Activated T-helper 1 cell treated with anti-CD3 and anti-CD28 coated beads, Interleukin-12 subunit alpha, Interleukin-12 subunit beta, Interleukin-2, Interleukin-4 antibody, amounts not matched to agents 30 ng/mL and 10 ng/mL and 1 ng/mL, durations not matched to agents 14 hours and 24 hours and 36 hours (primary cell): ENCODE results near the gene ROS1. TPM values are rescaled to one million over a fixed set of nuclear protein-coding genes. Genes with fewer than 3 reads are reported as not detected.

Experiments
- DNase-seq: peaks from one replicate; pipeline ENCODE4 v3.0.0; 2021; ENCODE audit warnings: low spot score
- H3K27ac Mint-ChIP-seq: one replicate; pipeline ENCODE4 v1.8.0; 2021; ENCODE audit warnings: mild to moderate bottlenecking, mixed read lengths
- H3K27me3 Mint-ChIP-seq: one replicate; pipeline ENCODE4 v1.8.0; 2022; ENCODE audit warnings: mild to moderate bottlenecking, moderate library complexity, mixed read lengths; ENCODE audit not compliant: insufficient read depth
- H3K36me3 Mint-ChIP-seq: one replicate; pipeline ENCODE4 v1.8.0; 2021; ENCODE audit warnings: low read depth, mixed read lengths
- H3K4me1 Mint-ChIP-seq: one replicate; pipeline ENCODE4 v1.8.0; 2021; ENCODE audit warnings: low read depth, mixed read lengths
- H3K4me3 Mint-ChIP-seq: one replicate; pipeline ENCODE4 v1.8.0; 2021; ENCODE audit warnings: mild to moderate bottlenecking, moderate library complexity, mixed read lengths
- H3K9me3 Mint-ChIP-seq: one replicate; pipeline ENCODE4 v1.8.0; 2021; ENCODE audit warnings: mixed read lengths
- intact Hi-C: fragments of 100-400 bp; cut with micrococcal nuclease; formaldehyde crosslinking; loops from one replicate; pipeline ENCODE4 v1.15.1; 2024
- total RNA-seq: library from RNA; stranded (reverse); gene quantifications from 2 replicates; pipeline ENCODE4 v1.2.3, GENCODE V29; 2022

The ROS1 gene
- total RNA-seq, 1 donor from 2014 or later: not detected

DNA sequence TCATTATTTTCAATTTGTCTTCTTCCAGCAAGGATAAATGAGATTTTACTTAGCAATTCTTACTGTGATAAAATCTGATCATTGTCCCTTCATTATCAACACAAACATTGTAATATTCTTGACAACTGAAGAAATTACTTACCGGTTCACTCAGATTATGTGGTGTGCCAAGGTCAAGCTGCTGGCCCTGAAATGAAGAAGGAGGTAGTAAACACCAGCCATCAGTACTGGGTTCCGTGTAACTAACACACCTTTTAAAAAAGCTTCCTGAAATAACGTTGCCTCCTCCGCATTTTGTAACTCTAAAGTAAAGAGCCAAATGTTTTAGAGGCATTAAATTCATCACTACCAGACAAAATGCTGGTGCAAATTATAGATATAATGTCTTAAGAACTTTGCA lies 7.4 kb downstream of the ROS1 start:
- H3K27ac Mint-ChIP-seq: no peak overlapping the region
- intact Hi-C loops: no loop called here
- H3K27me3 Mint-ChIP-seq: peaks cover 5% of the 10 kb centered on the region
- H3K4me3 Mint-ChIP-seq: no peak overlapping the region
- no peaks in the 10 kb centered on the region for H3K4me1 Mint-ChIP-seq
- no peak for DNase-seq
- H3K36me3 Mint-ChIP-seq: no peaks in the 10 kb centered on the region
- no peaks in the 10 kb centered on the region for H3K9me3 Mint-ChIP-seq

DNA sequence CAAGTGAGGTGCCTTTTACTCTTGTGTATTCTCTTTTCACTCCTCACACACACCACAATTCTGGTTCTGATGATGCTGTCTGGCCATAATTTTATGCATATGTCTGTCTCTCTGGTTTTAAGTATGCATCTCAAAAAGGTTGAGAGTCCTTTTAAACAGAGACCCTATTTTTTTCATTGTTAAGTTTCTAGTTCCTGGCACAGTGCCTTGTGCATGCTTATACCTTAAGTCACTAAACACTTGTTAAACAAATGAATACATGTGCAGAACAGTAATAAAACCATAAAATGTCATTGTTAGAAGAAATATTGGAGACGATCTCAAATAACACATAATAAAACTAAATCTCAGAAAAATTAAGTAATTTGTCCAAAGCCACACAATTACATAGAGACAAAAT lies 7.9 kb downstream of the ROS1 start:
- no peak overlapping the region for H3K27ac Mint-ChIP-seq
- H3K27me3 Mint-ChIP-seq: peaks cover 3% of the 10 kb centered on the region
- no peak overlapping the region for H3K4me3 Mint-ChIP-seq
- no peaks in the 10 kb centered on the region for H3K4me1 Mint-ChIP-seq
- H3K9me3 Mint-ChIP-seq: no peaks in the 10 kb centered on the region
- DNase-seq: no peak
- no peaks in the 10 kb centered on the region for H3K36me3 Mint-ChIP-seq
- intact Hi-C loops: no loop called here

DNA sequence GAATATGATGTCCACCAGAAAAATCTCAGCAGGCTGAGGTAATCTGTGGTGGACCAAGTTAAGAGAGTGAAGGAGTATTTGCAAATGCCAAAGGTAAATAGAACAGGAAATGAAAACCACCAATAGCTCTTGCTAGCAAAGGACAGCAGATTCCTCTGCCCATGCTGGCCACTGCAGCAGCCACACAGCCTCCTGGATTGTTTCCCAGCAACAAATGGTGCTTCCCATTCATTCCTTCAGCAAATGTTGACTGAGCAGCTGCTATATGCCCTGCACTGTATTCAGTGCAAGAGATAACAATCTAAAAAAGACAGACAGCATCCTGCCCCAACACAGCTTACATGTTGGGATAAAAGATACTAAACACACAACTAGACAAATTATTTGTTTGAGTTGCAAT lies 11.0 kb downstream of the ROS1 start:
- Mint-ChIP-seq H3K9me3 (no peaks in the 10 kb centered on the region), H3K4me1 (no peaks in the 10 kb centered on the region), H3K36me3 (no peaks in the 10 kb centered on the region), H3K27me3 (peaks cover 6% of the 10 kb centered on the region), H3K27ac (no peak overlapping the region), H3K4me3 (no peak overlapping the region)
- intact Hi-C loops: no loop called here
- no peak for DNase-seq

DNA sequence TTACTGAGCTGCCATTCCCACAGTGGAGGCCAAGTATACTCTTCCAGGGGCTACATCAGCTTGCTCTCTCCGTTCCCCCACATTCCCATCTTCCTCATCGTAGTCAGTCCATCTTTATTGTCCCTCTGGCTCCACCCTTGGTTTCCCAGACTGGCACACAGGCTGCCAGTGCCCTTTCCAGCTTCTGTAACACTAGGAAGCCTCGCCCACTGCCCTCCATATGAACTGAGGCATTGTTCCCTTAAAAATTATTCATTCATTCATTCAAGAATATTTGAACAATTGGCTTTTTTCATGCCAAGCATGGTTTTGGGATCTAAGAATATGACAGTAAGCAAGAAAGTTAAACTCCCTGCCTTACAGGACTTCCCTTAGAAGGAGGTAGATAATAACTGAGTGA lies 14.3 kb downstream of the ROS1 start:
- Mint-ChIP-seq H3K4me1 (no peaks in the 10 kb centered on the region), H3K27me3 (peaks cover 13% of the 10 kb centered on the region), H3K4me3 (no peak overlapping the region), H3K36me3 (no peaks in the 10 kb centered on the region), H3K27ac (no peak overlapping the region), H3K9me3 (no peaks in the 10 kb centered on the region)
- no peak for DNase-seq
- intact Hi-C loops: no loop called here

DNA sequence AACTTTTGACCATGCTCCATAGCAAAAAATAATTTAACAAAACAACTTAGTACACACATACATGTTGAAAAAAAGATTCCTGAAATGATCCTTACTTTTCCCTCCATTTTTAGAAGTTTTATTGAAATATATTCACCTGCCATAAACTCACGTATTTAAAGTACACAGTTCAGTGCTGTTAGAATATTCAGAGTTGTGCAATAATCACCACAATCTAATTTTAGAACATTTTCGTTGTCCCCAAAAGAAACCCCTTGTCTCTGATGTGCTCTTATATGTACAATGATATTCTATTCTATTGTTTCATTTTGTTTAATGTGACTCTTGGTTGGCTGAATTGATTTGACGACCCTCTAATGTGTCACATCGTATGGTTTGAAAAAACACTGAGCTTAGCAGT lies 15.9 kb downstream of the ROS1 start:
- H3K27me3 Mint-ChIP-seq: peaks cover 13% of the 10 kb centered on the region
- intact Hi-C loops: no loop called here
- DNase-seq: no peak
- no peak overlapping the region for H3K27ac Mint-ChIP-seq
- H3K36me3 Mint-ChIP-seq: no peaks in the 10 kb centered on the region
- H3K9me3 Mint-ChIP-seq: no peaks in the 10 kb centered on the region
- no peak overlapping the region for H3K4me3 Mint-ChIP-seq
- H3K4me1 Mint-ChIP-seq: no peaks in the 10 kb centered on the region

DNA sequence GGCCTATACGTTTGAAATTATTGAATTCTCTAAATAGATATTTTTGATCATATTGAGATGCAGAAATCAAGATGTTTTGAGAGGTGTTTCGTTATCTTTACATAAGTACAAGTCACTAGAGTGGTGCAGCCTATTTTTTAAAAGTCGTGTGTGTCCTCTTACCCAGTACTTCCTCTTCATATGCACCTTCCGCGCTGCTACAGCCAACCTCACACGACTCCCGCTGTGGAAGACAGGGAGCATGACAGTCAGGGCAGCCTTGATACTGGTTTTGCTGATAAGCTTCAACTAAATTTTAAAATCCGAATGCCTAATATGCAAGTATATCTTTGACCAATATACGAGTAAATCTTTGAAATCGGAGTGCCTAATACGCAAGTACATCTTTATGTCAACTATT lies 16.3 kb downstream of the ROS1 start:
- Mint-ChIP-seq H3K27me3 (peaks cover 13% of the 10 kb centered on the region), H3K36me3 (no peaks in the 10 kb centered on the region), H3K27ac (no peak overlapping the region), H3K4me1 (no peaks in the 10 kb centered on the region), H3K9me3 (no peaks in the 10 kb centered on the region), H3K4me3 (no peak overlapping the region)
- intact Hi-C loops: no loop called here
- DNase-seq: no peak

- intact Hi-C loops: no loop called here
- peaks cover 7% of the 10 kb centered on the region for H3K27me3 Mint-ChIP-seq
- no peak overlapping the region for H3K4me3 Mint-ChIP-seq
- no peak overlapping the region for H3K27ac Mint-ChIP-seq
- DNase-seq: no peak
- H3K9me3 Mint-ChIP-seq: no peaks in the 10 kb centered on the region
- H3K36me3 Mint-ChIP-seq: no peaks in the 10 kb centered on the region
- no peaks in the 10 kb centered on the region for H3K4me1 Mint-ChIP-seq
Observed at GRCh38 chr6:117404548-117404947, 21.2 kb downstream of the ROS1 start.

GRCh38 chr6:117401799-117402198 lies 23.9 kb downstream of the ROS1 start:
- H3K9me3 Mint-ChIP-seq: no peaks in the 10 kb centered on the region
- intact Hi-C loops: no loop called here
- no peak for DNase-seq
- no peak overlapping the region for H3K27ac Mint-ChIP-seq
- no peak overlapping the region for H3K4me3 Mint-ChIP-seq
- H3K4me1 Mint-ChIP-seq: no peaks in the 10 kb centered on the region
- no peaks in the 10 kb centered on the region for H3K36me3 Mint-ChIP-seq
- peaks cover 3% of the 10 kb centered on the region for H3K27me3 Mint-ChIP-seq

DNA sequence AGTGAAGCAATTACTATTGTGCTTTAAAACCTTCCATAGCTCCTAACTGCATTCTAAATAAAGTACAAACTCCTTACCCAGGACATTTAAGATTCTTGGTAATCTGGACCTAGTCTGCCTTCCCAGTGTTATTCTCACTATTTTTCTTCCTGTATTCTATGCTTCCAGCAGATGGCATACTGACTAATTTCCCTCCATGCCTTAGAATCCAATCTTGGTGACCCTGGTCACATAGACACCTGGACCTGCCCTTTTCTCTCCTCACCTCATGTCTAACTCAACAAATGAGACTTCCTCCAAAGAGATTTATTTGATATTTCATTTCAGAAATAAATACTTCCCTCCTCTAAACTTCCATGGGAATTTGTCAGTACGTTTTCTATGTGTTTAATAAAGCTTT lies 25.8 kb downstream of the ROS1 start:
- no peak for DNase-seq
- Mint-ChIP-seq H3K27me3 (peaks cover 3% of the 10 kb centered on the region), H3K27ac (no peak overlapping the region), H3K36me3 (no peaks in the 10 kb centered on the region), H3K4me1 (no peaks in the 10 kb centered on the region), H3K4me3 (no peak overlapping the region), H3K9me3 (no peaks in the 10 kb centered on the region)
- intact Hi-C loops: no loop called here

GRCh38 chr6:117399126-117399525 lies 26.6 kb downstream of the ROS1 start:
- H3K4me3 Mint-ChIP-seq: no peak overlapping the region
- no peak overlapping the region for H3K27ac Mint-ChIP-seq
- no peaks in the 10 kb centered on the region for H3K4me1 Mint-ChIP-seq
- DNase-seq: no peak
- intact Hi-C loops: no loop called here
- H3K36me3 Mint-ChIP-seq: no peaks in the 10 kb centered on the region
- no peaks in the 10 kb centered on the region for H3K9me3 Mint-ChIP-seq
- peaks cover 3% of the 10 kb centered on the region for H3K27me3 Mint-ChIP-seq

DNA sequence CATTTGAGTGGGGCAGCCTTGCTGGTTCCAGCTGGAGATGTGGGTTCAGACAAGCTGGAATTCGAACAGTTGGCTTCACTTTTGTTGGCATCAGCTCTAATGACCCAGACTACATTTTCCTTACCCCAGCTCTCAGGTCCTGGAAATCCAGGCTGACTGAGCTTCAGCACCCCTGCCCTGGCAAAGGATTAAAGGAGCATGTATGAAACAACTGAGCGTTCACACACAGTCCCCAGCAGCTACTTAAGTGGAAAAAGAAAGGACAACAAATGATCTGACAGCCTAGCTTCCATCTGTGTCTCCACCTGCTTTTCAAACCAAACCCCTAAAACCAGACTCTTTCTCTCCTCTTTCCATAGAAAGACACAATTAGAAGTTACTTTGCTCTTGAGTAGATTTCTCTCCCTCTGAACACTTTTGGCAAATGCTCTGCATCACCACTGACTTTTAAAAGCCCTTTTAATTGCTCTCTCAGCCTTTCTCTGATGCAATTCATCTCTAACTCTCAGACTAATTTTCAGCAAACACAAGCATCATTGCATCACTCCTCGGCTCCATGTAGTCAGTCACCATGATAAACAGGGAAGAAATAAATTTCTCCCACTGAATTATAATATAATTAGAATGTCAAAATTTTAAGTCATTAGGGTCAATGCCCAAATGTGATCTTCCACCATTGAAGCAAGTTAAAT lies 28.1 kb downstream of the ROS1 start:
- Mint-ChIP-seq H3K9me3 (no peaks in the 10 kb centered on the region), H3K27ac (no peak overlapping the region), H3K36me3 (no peaks in the 10 kb centered on the region), H3K27me3 (peaks cover 3% of the 10 kb centered on the region), H3K4me1 (no peaks in the 10 kb centered on the region), H3K4me3 (no peak overlapping the region)
- DNase-seq: no peak
- intact Hi-C loops: no loop called here

GRCh38 chr6:117396228-117396627 lies 29.5 kb downstream of the ROS1 start:
- intact Hi-C loops: no loop called here
- Mint-ChIP-seq H3K27me3 (peaks cover 7% of the 10 kb centered on the region), H3K9me3 (no peaks in the 10 kb centered on the region), H3K27ac (no peak overlapping the region), H3K4me3 (no peak overlapping the region), H3K36me3 (no peaks in the 10 kb centered on the region), H3K4me1 (no peaks in the 10 kb centered on the region)
- DNase-seq: no peak

GRCh38 chr6:117395164-117395563 lies 30.6 kb downstream of the ROS1 start:
- Mint-ChIP-seq H3K9me3 (no peaks in the 10 kb centered on the region), H3K4me3 (no peak overlapping the region), H3K4me1 (no peaks in the 10 kb centered on the region), H3K36me3 (no peaks in the 10 kb centered on the region), H3K27me3 (peaks cover 7% of the 10 kb centered on the region), H3K27ac (no peak overlapping the region)
- DNase-seq: no peak
- intact Hi-C loops: no loop called here

DNA sequence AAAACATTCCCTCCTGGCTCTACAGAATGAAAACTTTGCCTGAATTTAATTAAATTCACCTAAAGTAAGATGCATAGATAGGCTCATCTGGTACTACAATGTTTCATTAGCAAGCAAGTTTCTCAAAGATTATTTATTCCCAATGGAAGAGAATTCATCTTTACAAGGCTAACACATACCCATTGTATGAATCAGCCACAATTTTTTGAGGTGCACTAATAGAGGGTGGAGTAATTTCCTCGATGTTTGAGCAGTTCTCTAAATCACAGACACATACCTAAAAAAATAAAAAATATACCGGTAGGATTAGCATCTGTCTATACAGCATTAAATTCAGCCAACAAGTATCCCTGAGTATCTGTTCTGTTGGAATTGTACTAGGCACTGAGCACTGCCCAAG lies 32.7 kb downstream of the ROS1 start:
- intact Hi-C loops: no loop called here
- no peaks in the 10 kb centered on the region for H3K36me3 Mint-ChIP-seq
- H3K4me1 Mint-ChIP-seq: no peaks in the 10 kb centered on the region
- H3K27ac Mint-ChIP-seq: no peak overlapping the region
- no peak for DNase-seq
- no peak overlapping the region for H3K4me3 Mint-ChIP-seq
- H3K9me3 Mint-ChIP-seq: no peaks in the 10 kb centered on the region
- peaks cover 4% of the 10 kb centered on the region for H3K27me3 Mint-ChIP-seq
